ENCODE measurements around the gene PDIK1L.

PDIK1L gene

GRCh38 chr1:26075421-26076144 lies 36.0 kb upstream of the PDIK1L start:
- TF ChIP-seq, protein P1, sequence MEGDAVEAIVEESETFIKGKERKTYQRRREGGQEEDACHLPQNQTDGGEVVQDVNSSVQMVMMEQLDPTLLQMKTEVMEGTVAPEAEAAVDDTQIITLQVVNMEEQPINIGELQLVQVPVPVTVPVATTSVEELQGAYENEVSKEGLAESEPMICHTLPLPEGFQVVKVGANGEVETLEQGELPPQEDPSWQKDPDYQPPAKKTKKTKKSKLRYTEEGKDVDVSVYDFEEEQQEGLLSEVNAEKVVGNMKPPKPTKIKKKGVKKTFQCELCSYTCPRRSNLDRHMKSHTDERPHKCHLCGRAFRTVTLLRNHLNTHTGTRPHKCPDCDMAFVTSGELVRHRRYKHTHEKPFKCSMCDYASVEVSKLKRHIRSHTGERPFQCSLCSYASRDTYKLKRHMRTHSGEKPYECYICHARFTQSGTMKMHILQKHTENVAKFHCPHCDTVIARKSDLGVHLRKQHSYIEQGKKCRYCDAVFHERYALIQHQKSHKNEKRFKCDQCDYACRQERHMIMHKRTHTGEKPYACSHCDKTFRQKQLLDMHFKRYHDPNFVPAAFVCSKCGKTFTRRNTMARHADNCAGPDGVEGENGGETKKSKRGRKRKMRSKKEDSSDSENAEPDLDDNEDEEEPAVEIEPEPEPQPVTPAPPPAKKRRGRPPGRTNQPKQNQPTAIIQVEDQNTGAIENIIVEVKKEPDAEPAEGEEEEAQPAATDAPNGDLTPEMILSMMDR (IDR thresholded peaks at IDR 0.05) = no peak
- no peak overlapping the region for H3K9ac ChIP-seq
- H3K9me3 ChIP-seq (ENCODE audit: control insufficient read depth, low read length) = no peaks in the 10 kb centered on the region
- H3K27me3 ChIP-seq (ENCODE audit: control insufficient read depth, insufficient read depth, low read length) = no peaks in the 10 kb centered on the region
- no peak overlapping the region for H3K4me3 ChIP-seq (ENCODE audit: low read depth, low read length)
- H3K4me1 ChIP-seq = no peaks in the 10 kb centered on the region
- no peaks in the 10 kb centered on the region for H3K79me2 ChIP-seq
- no peak overlapping the region for H3K4me2 ChIP-seq (ENCODE audit: low read length)
- H3K36me3 ChIP-seq (ENCODE audit: control insufficient read depth, insufficient read depth, low read length) = no peaks in the 10 kb centered on the region
- H2AFZ ChIP-seq = no peak overlapping the region
- no peak overlapping the region for H3K27ac ChIP-seq

- H3K27ac ChIP-seq = no peak overlapping the region
- no peaks in the 10 kb centered on the region for H3K4me1 ChIP-seq
- no peaks in the 10 kb centered on the region for H3K36me3 ChIP-seq (ENCODE audit: control insufficient read depth, insufficient read depth, low read length)
- no peaks in the 10 kb centered on the region for H3K9me3 ChIP-seq (ENCODE audit: control insufficient read depth, low read length)
- no peak overlapping the region for H3K9ac ChIP-seq
- H2AFZ ChIP-seq = no peak overlapping the region
- no peak overlapping the region for H3K4me3 ChIP-seq (ENCODE audit: low read depth, low read length)
- TF ChIP-seq, protein P1 (IDR thresholded peaks at IDR 0.05) = no peak
- H3K27me3 ChIP-seq (ENCODE audit: control insufficient read depth, insufficient read depth, low read length) = no peaks in the 10 kb centered on the region
- no peak overlapping the region for H3K4me2 ChIP-seq (ENCODE audit: low read length)
- no peaks in the 10 kb centered on the region for H3K79me2 ChIP-seq
These were observed 34.1 kb upstream of the PDIK1L start for GRCh38 chr1:26077524-26077923.

- Histone ChIP-seq H3K79me2 (no peaks in the 10 kb centered on the region), H3K4me2 (ENCODE audit: low read length) (peak overlapping the region; percentile 57), H3K9me3 (ENCODE audit: control insufficient read depth, low read length) (no peaks in the 10 kb centered on the region), H3K4me3 (ENCODE audit: low read depth, low read length) (peak overlapping the region; percentile 27), H3K4me1 (no peaks in the 10 kb centered on the region), H3K36me3 (ENCODE audit: control insufficient read depth, insufficient read depth, low read length) (no peaks in the 10 kb centered on the region), H3K27me3 (ENCODE audit: control insufficient read depth, insufficient read depth, low read length) (no peaks in the 10 kb centered on the region), H3K9ac (no peak overlapping the region), H3K27ac (no peak overlapping the region), H2AFZ (peak overlapping the region; percentile 46)
- TF ChIP-seq, protein P1 (IDR thresholded peaks at IDR 0.05) = no peak
These were observed 33.1 kb upstream of the PDIK1L start for GRCh38 chr1:26078286-26079177.

DNA sequence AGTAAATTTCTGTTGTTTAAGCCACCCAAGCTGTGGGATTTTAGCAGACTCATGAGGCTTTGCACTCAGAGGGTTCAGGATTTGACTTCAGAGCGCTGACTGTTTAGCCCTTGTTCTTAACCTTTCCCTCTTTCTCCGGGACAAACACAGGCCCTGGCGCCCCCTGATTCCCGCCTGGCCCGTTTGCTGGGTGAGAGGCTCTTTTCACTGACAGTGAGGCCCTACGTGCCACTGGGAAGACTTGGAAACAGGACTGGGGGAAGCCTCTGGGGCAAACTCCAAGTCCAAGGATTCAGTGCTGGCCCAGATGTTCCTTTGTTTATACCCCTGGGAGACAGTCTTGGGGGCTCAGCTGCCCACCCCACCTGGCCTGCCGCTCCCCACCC lies 32.5 kb upstream of the PDIK1L start:
- Histone ChIP-seq H3K4me2 (ENCODE audit: low read length) (no peak overlapping the region), H3K27me3 (ENCODE audit: control insufficient read depth, insufficient read depth, low read length) (no peaks in the 10 kb centered on the region), H2AFZ (peak overlapping the region; percentile 46), H3K36me3 (ENCODE audit: control insufficient read depth, insufficient read depth, low read length) (no peaks in the 10 kb centered on the region), H3K9me3 (ENCODE audit: control insufficient read depth, low read length) (no peaks in the 10 kb centered on the region), H3K79me2 (no peaks in the 10 kb centered on the region), H3K9ac (no peak overlapping the region), H3K4me1 (no peaks in the 10 kb centered on the region), H3K27ac (no peak overlapping the region), H3K4me3 (ENCODE audit: low read depth, low read length) (no peak overlapping the region)
- TF ChIP-seq, protein P1 (IDR thresholded peaks at IDR 0.05) = no peak
